ENCODE data around the gene MORF4L2.

MORF4L2 gene

DNA sequence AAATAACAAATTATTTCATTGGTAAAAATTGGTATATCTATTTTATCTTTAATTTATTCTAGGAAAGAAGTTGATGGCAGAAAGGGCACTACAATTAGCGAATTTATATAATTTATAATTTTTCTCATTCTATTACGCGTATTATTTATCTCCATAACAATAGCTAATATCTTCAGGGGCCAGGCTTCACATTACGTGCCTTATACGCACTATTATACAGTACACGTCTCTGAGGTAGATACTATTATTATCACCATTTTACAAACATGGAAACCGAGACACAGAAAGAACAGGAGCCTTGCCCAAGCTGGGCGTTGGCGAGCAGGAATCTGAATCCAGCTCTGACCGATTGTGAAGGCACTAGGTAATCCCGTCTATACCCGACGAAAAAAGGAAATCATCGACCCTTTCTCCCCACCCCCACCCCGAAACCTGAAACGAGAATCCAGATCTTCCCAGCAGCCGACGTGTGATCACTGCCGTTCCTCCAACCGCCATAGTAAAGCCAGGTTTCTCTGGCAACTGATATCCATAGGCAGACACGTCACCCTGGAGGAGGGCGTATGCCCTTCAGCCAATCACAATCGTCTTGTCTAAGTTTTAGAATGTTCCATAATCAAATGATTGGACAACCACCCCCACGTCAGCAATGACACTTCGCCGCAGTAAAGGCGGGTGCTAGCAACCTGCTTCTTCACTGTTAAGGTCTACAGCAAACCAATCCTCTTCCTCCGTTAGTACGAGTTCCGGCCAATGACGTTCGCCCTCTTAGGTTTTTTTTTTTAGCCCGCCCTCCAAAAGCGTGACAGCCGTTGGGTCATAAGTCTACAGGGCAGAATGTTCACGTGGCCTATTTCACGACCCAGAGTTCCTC is at the start of gene MORF4L2:
TSS of gene MORF4L2 (minus strand) at position 501 of the 874 bp plus-strand sequence. CDS start 9,672 bp downstream, outside the sequence.
- Histone ChIP-seq H3K9ac (ENCODE audit: low read length) (peak within 1 kb of the TSS; percentile 91), H3K36me3 (ENCODE audit: control insufficient read depth, insufficient read depth, low read length) (no peaks in the 10 kb centered on the region), H3K4me1 (ENCODE audit: control insufficient read depth, insufficient read depth, low read length) (peaks cover 6% of the 10 kb centered on the region), H3K9me3 (ENCODE audit: control insufficient read depth, low read length) (no peaks in the 10 kb centered on the region), H3K27me3 (ENCODE audit: control insufficient read depth, insufficient read depth, low read length) (no peaks in the 10 kb centered on the region), H3K4me3 (ENCODE audit: low read length) (peak within 1 kb of the TSS; percentile 67)

DNA sequence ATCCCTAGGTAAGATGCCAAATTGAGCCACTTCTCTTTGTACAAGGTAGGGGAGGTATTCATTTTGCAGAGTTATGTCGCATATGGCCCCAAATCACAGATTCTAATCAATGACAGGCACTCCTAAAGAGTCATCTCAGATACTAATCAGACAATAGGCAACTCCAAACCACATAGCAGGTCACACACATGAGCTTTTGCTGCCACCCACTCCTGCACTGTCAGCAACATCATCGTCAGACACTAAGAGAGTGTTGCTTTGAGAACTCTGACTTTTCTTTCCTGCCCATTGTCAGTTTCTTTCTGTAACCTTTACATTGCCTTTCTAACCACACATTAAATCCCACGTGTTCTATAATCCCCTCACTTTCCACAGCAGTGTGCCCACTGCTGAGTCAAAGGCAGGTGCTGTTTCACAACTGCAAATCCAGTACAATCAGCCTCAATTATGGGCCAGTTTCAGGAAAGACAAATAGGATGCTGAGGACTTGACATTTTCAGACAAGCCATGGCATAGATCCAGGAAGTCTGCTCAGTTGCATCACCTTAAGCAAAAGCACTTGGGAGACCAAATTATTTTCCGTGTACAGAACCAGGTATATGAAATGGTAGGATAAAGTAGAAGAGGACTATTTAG is 47.7 kb upstream of the MORF4L2 start:
- Histone ChIP-seq H3K4me3 (ENCODE audit: low read length) (no peak overlapping the region), H3K9ac (ENCODE audit: low read length) (no peak overlapping the region), H3K27me3 (ENCODE audit: control insufficient read depth, insufficient read depth, low read length) (no peaks in the 10 kb centered on the region), H3K36me3 (ENCODE audit: control insufficient read depth, insufficient read depth, low read length) (no peaks in the 10 kb centered on the region), H3K9me3 (ENCODE audit: control insufficient read depth, low read length) (no peaks in the 10 kb centered on the region), H3K4me1 (ENCODE audit: control insufficient read depth, insufficient read depth, low read length) (no peaks in the 10 kb centered on the region)

- Histone ChIP-seq H3K27me3 (ENCODE audit: control insufficient read depth, insufficient read depth, low read length) (no peaks in the 10 kb centered on the region), H3K9ac (ENCODE audit: low read length) (no peak overlapping the region), H3K36me3 (ENCODE audit: control insufficient read depth, insufficient read depth, low read length) (no peaks in the 10 kb centered on the region), H3K4me1 (ENCODE audit: control insufficient read depth, insufficient read depth, low read length) (no peaks in the 10 kb centered on the region), H3K9me3 (ENCODE audit: control insufficient read depth, low read length) (no peaks in the 10 kb centered on the region), H3K4me3 (ENCODE audit: low read length) (no peak overlapping the region)
Observed at GRCh38 chrX:103733017-103733416, 46.5 kb upstream of the MORF4L2 start.

DNA sequence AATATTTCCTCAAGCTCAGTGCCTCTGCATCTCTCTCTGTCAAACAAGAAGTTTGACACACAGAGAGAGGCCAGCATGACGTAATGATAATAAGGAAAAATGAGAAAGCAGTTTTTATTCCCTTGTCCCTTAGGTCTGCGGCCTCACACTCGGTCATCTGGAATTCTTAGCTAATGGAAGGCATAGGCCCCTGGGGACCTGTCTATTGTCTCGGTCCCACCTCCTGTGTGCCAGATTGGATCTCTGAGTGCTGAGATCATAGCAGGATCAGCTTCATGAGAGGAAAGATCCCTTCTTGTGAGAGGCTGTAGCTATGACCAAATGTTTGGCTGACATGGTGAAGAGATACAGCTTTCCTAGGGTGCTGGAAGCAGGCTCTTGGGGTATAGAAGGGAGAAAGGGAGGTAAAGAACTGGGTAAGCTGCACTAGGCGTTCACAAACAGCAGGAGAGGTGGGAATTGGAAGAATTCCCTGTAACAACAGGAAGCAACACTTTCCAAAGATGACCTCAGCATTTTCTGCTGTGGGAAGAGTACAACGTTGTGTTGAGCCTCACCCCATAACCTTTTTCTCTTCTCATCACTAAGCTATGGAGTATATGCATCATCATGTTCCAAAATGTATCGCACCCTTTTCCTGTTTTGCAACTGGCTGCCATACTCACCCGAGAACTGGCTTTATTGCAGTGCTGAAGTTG is 44.4 kb upstream of the MORF4L2 start:
- Histone ChIP-seq H3K9me3 (ENCODE audit: control insufficient read depth, low read length) (no peaks in the 10 kb centered on the region), H3K4me1 (ENCODE audit: control insufficient read depth, insufficient read depth, low read length) (no peaks in the 10 kb centered on the region), H3K4me3 (ENCODE audit: low read length) (no peak overlapping the region), H3K27me3 (ENCODE audit: control insufficient read depth, insufficient read depth, low read length) (no peaks in the 10 kb centered on the region), H3K9ac (ENCODE audit: low read length) (no peak overlapping the region), H3K36me3 (ENCODE audit: control insufficient read depth, insufficient read depth, low read length) (no peaks in the 10 kb centered on the region)

DNA sequence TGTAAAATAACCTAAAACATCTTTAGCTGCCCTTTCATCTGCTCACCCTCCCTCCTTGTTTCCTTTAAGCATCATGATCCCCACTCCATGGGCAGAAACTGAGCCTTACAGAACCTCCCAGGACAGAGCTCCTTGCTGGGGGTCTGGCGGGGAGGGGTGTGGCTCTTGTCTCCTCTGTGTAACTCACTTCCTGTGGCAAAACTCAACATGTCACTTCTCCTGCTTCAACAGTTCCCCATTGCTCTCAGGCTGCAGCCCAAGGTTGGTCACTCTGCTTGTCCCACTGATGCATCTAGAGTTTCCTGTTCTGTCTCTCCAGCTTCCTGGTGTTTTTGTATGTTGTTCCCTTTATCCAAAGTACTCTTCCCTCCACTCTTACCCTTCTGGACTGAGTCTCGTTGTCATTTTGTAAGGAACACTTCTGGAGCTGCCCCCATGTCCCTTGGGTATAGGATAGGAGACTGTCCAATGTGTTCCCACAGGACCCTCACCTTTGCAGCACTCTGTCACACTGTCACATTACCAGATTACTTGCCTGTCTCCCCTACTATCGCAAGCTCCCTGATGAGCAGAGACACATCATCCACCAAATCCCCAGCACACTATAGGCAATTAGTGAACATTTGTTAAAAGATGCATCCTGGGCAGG is 43.8 kb upstream of the MORF4L2 start:
- H3K36me3 ChIP-seq (ENCODE audit: control insufficient read depth, insufficient read depth, low read length): no peaks in the 10 kb centered on the region
- H3K9ac ChIP-seq (ENCODE audit: low read length): no peak overlapping the region
- no peak overlapping the region for H3K4me3 ChIP-seq (ENCODE audit: low read length)
- H3K9me3 ChIP-seq (ENCODE audit: control insufficient read depth, low read length): no peaks in the 10 kb centered on the region
- H3K4me1 ChIP-seq (ENCODE audit: control insufficient read depth, insufficient read depth, low read length): no peaks in the 10 kb centered on the region
- H3K27me3 ChIP-seq (ENCODE audit: control insufficient read depth, insufficient read depth, low read length): no peaks in the 10 kb centered on the region

GRCh38 chrX:103729015-103729414 is 42.5 kb upstream of the MORF4L2 start:
- Histone ChIP-seq H3K27me3 (ENCODE audit: control insufficient read depth, insufficient read depth, low read length) (no peaks in the 10 kb centered on the region), H3K9ac (ENCODE audit: low read length) (no peak overlapping the region), H3K36me3 (ENCODE audit: control insufficient read depth, insufficient read depth, low read length) (no peaks in the 10 kb centered on the region), H3K4me3 (ENCODE audit: low read length) (no peak overlapping the region), H3K9me3 (ENCODE audit: control insufficient read depth, low read length) (no peaks in the 10 kb centered on the region), H3K4me1 (ENCODE audit: control insufficient read depth, insufficient read depth, low read length) (no peaks in the 10 kb centered on the region)

- no peaks in the 10 kb centered on the region for H3K4me1 ChIP-seq (ENCODE audit: control insufficient read depth, insufficient read depth, low read length)
- H3K36me3 ChIP-seq (ENCODE audit: control insufficient read depth, insufficient read depth, low read length): no peaks in the 10 kb centered on the region
- H3K27me3 ChIP-seq (ENCODE audit: control insufficient read depth, insufficient read depth, low read length): no peaks in the 10 kb centered on the region
- no peak overlapping the region for H3K4me3 ChIP-seq (ENCODE audit: low read length)
- no peak overlapping the region for H3K9ac ChIP-seq (ENCODE audit: low read length)
- no peaks in the 10 kb centered on the region for H3K9me3 ChIP-seq (ENCODE audit: control insufficient read depth, low read length)
Observed at GRCh38 chrX:103727115-103727514, 40.6 kb upstream of the MORF4L2 start.

DNA sequence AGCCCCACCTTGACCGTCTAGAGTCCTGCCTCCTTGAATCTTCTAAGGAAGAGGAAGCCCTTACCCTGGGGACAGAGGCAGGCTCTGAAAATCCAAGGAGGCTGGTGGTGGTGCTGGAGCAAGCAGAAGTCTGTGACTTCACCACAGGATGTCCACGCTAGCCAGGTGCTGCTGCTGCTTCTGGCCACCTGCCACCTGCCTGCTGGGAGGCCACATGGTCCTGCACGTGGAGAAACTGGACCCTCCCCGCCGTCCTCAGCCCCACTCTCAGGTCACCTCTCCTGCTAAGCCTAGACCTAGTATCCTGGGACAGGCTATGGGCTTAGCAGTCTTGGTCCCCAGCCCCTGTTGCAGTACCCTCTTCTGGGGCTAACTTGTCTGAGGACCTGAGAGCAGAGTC is 40.0 kb upstream of the MORF4L2 start:
- H3K9ac ChIP-seq (ENCODE audit: low read length): no peak overlapping the region
- no peaks in the 10 kb centered on the region for H3K4me1 ChIP-seq (ENCODE audit: control insufficient read depth, insufficient read depth, low read length)
- no peaks in the 10 kb centered on the region for H3K9me3 ChIP-seq (ENCODE audit: control insufficient read depth, low read length)
- no peaks in the 10 kb centered on the region for H3K36me3 ChIP-seq (ENCODE audit: control insufficient read depth, insufficient read depth, low read length)
- H3K27me3 ChIP-seq (ENCODE audit: control insufficient read depth, insufficient read depth, low read length): no peaks in the 10 kb centered on the region
- no peak overlapping the region for H3K4me3 ChIP-seq (ENCODE audit: low read length)

DNA sequence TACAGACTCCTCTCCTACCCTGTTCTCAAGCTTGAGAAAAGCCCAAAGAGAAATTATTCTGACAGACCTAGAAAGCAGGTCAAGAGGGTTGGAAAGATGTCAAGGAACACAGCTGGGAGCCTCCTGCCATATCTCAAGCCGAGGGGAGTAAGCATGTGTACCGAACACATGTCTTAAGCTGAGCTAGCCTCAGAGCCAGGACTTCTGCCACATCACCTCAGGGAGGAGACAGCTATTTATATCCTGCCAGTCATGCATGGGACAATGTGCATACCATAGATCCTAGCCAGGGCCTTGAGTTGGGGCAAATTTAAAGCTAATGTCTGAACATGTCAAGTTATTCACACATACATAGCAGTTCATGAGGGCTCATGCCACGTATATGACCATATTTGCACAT is 36.0 kb upstream of the MORF4L2 start:
- Histone ChIP-seq H3K9ac (ENCODE audit: low read length) (no peak overlapping the region), H3K27me3 (ENCODE audit: control insufficient read depth, insufficient read depth, low read length) (no peaks in the 10 kb centered on the region), H3K4me3 (ENCODE audit: low read length) (no peak overlapping the region), H3K9me3 (ENCODE audit: control insufficient read depth, low read length) (no peaks in the 10 kb centered on the region), H3K36me3 (ENCODE audit: control insufficient read depth, insufficient read depth, low read length) (no peaks in the 10 kb centered on the region), H3K4me1 (ENCODE audit: control insufficient read depth, insufficient read depth, low read length) (no peaks in the 10 kb centered on the region)

GRCh38 chrX:103718120-103718519 is 31.6 kb upstream of the MORF4L2 start:
- H3K27me3 ChIP-seq (ENCODE audit: control insufficient read depth, insufficient read depth, low read length): no peaks in the 10 kb centered on the region
- no peaks in the 10 kb centered on the region for H3K9me3 ChIP-seq (ENCODE audit: control insufficient read depth, low read length)
- H3K4me3 ChIP-seq (ENCODE audit: low read length): no peak overlapping the region
- no peaks in the 10 kb centered on the region for H3K36me3 ChIP-seq (ENCODE audit: control insufficient read depth, insufficient read depth, low read length)
- H3K9ac ChIP-seq (ENCODE audit: low read length): no peak overlapping the region
- H3K4me1 ChIP-seq (ENCODE audit: control insufficient read depth, insufficient read depth, low read length): no peaks in the 10 kb centered on the region

DNA sequence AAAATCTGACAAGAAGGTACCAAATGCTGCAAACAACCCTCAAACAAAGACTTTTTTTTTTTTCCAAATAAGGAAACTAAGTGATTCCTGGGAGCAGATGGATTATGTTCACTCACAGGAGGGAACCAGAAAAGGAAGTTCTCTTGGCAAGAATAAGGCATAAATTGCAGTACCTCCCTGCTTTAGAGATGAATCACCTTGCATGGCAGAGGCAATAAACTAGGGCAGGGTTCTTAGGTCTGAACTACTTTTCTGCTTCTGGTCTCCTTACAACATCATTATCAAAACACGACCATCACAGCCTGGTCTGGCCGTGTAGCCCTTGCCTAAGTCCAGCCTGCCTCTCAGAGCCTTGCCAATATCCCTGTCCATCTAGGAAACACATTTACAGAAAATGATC is 30.5 kb upstream of the MORF4L2 start:
- H3K4me3 ChIP-seq (ENCODE audit: low read length): no peak overlapping the region
- H3K9me3 ChIP-seq (ENCODE audit: control insufficient read depth, low read length): no peaks in the 10 kb centered on the region
- no peak overlapping the region for H3K9ac ChIP-seq (ENCODE audit: low read length)
- no peaks in the 10 kb centered on the region for H3K36me3 ChIP-seq (ENCODE audit: control insufficient read depth, insufficient read depth, low read length)
- H3K4me1 ChIP-seq (ENCODE audit: control insufficient read depth, insufficient read depth, low read length): no peaks in the 10 kb centered on the region
- no peaks in the 10 kb centered on the region for H3K27me3 ChIP-seq (ENCODE audit: control insufficient read depth, insufficient read depth, low read length)

DNA sequence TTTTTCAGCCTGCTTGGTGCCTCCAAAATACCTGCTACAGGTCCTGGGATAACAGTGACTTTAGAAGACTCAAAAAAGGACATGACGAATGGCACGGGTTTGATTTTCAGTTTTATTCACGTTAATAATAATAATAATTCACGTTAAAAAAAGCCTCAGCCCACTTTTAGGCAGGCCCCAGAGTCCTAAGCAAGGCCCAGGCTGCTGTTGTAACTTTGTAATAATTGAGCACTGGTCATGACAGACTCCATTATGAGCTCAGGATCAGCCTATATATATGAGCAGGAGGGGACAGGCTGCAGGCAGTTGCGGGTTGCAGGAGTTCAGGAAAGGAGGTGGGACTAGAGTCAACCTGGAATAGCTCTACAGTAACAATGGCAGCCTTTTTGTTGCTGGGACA is 24.1 kb upstream of the MORF4L2 start, which contains the start of gene TMEM31:
TSS of gene TMEM31 (plus strand) at position 301 of the 400 bp plus-strand sequence. CDS start 1,350 bp downstream, outside the sequence.
- Histone ChIP-seq H3K4me1 (ENCODE audit: control insufficient read depth, insufficient read depth, low read length) (no peaks in the 10 kb centered on the region), H3K36me3 (ENCODE audit: control insufficient read depth, insufficient read depth, low read length) (no peaks in the 10 kb centered on the region), H3K9me3 (ENCODE audit: control insufficient read depth, low read length) (no peaks in the 10 kb centered on the region), H3K4me3 (ENCODE audit: low read length) (no peak within 1 kb of the TSS), H3K27me3 (ENCODE audit: control insufficient read depth, insufficient read depth, low read length) (no peaks in the 10 kb centered on the region), H3K9ac (ENCODE audit: low read length) (no peak within 1 kb of the TSS)
